ENCODE measurements around the gene TINCR.

TINCR gene

GRCh38 chr19:5595129-5595528, 27.4 kb upstream of the TINCR start:
- Histone ChIP-seq H3K27me3 (ENCODE audit: insufficient read depth, low read length) (no peaks in the 10 kb centered on the region), H3K4me3 (ENCODE audit: low read length) (no peak overlapping the region), H3K36me3 (ENCODE audit: insufficient read depth, low read length) (peaks cover 93% of the 10 kb centered on the region), H2AFZ (ENCODE audit: low read depth, low read length) (no peak overlapping the region), H3K9me3 (ENCODE audit: low read length) (no peaks in the 10 kb centered on the region), H3K4me1 (ENCODE audit: insufficient read depth, low read length) (no peaks in the 10 kb centered on the region)

- no peak overlapping the region for H2AFZ ChIP-seq (ENCODE audit: low read depth, low read length)
These were observed 26.8 kb upstream of the TINCR start for GRCh38 chr19:5594521-5594950.

GRCh38 chr19:5593343-5594255, 25.8 kb upstream of the TINCR start:
- H3K9me3 ChIP-seq (ENCODE audit: low read length) = no peaks in the 10 kb centered on the region
- H3K36me3 ChIP-seq (ENCODE audit: insufficient read depth, low read length) = peaks cover 93% of the 10 kb centered on the region
- no peak overlapping the region for H2AFZ ChIP-seq (ENCODE audit: low read depth, low read length)
- H3K27me3 ChIP-seq (ENCODE audit: insufficient read depth, low read length) = no peaks in the 10 kb centered on the region
- no peaks in the 10 kb centered on the region for H3K4me1 ChIP-seq (ENCODE audit: insufficient read depth, low read length)
- H3K4me3 ChIP-seq (ENCODE audit: low read length) = no peak overlapping the region

More at GRCh38 chr19:5594521-5594950, 26.8 kb upstream of the TINCR start:
- Histone ChIP-seq H3K9me3 (ENCODE audit: low read length) (no peaks in the 10 kb centered on the region), H3K4me3 (ENCODE audit: low read length) (no peak overlapping the region), H3K4me1 (ENCODE audit: insufficient read depth, low read length) (no peaks in the 10 kb centered on the region), H3K36me3 (ENCODE audit: insufficient read depth, low read length) (peaks cover 93% of the 10 kb centered on the region), H3K27me3 (ENCODE audit: insufficient read depth, low read length) (no peaks in the 10 kb centered on the region)

- H3K9me3 ChIP-seq (ENCODE audit: low read length) = no peaks in the 10 kb centered on the region
- peaks cover 93% of the 10 kb centered on the region for H3K36me3 ChIP-seq (ENCODE audit: insufficient read depth, low read length)
- H3K27me3 ChIP-seq (ENCODE audit: insufficient read depth, low read length) = no peaks in the 10 kb centered on the region
- H3K4me1 ChIP-seq (ENCODE audit: insufficient read depth, low read length) = no peaks in the 10 kb centered on the region
- no peak overlapping the region for H2AFZ ChIP-seq (ENCODE audit: low read depth, low read length)
- no peak overlapping the region for H3K4me3 ChIP-seq (ENCODE audit: low read length)
These were observed 25.0 kb upstream of the TINCR start for GRCh38 chr19:5592531-5593342.

- Histone ChIP-seq H3K36me3 (ENCODE audit: insufficient read depth, low read length) (peaks cover 89% of the 10 kb centered on the region), H3K4me1 (ENCODE audit: insufficient read depth, low read length) (peaks cover 4% of the 10 kb centered on the region), H2AFZ (ENCODE audit: low read depth, low read length) (no peak overlapping the region), H3K9me3 (ENCODE audit: low read length) (no peaks in the 10 kb centered on the region), H3K4me3 (ENCODE audit: low read length) (no peak overlapping the region), H3K27me3 (ENCODE audit: insufficient read depth, low read length) (no peaks in the 10 kb centered on the region)
These were observed 23.7 kb upstream of the TINCR start for GRCh38 chr19:5591476-5591875.

GRCh38 chr19:5590865-5591154, 23.1 kb upstream of the TINCR start:
- no peak overlapping the region for H2AFZ ChIP-seq (ENCODE audit: low read depth, low read length)
- no peak overlapping the region for H3K4me3 ChIP-seq (ENCODE audit: low read length)
- no peaks in the 10 kb centered on the region for H3K9me3 ChIP-seq (ENCODE audit: low read length)
- H3K36me3 ChIP-seq (ENCODE audit: insufficient read depth, low read length) = peaks cover 88% of the 10 kb centered on the region
- peaks cover 11% of the 10 kb centered on the region for H3K4me1 ChIP-seq (ENCODE audit: insufficient read depth, low read length)
- H3K27me3 ChIP-seq (ENCODE audit: insufficient read depth, low read length) = no peaks in the 10 kb centered on the region

- Histone ChIP-seq H2AFZ (ENCODE audit: low read depth, low read length) (no peak overlapping the region), H3K36me3 (ENCODE audit: insufficient read depth, low read length) (peaks cover 84% of the 10 kb centered on the region), H3K27me3 (ENCODE audit: insufficient read depth, low read length) (no peaks in the 10 kb centered on the region), H3K4me1 (ENCODE audit: insufficient read depth, low read length) (peaks cover 15% of the 10 kb centered on the region), H3K9me3 (ENCODE audit: low read length) (no peaks in the 10 kb centered on the region), H3K4me3 (ENCODE audit: low read length) (no peak overlapping the region)
These were observed 22.6 kb upstream of the TINCR start for GRCh38 chr19:5590151-5590864.

- H3K36me3 ChIP-seq (ENCODE audit: insufficient read depth, low read length) = peaks cover 72% of the 10 kb centered on the region
- H3K27me3 ChIP-seq (ENCODE audit: insufficient read depth, low read length) = no peaks in the 10 kb centered on the region
- H3K4me3 ChIP-seq (ENCODE audit: low read length) = no peak overlapping the region
- no peak overlapping the region for H2AFZ ChIP-seq (ENCODE audit: low read depth, low read length)
- H3K4me1 ChIP-seq (ENCODE audit: insufficient read depth, low read length) = peaks cover 15% of the 10 kb centered on the region
- H3K9me3 ChIP-seq (ENCODE audit: low read length) = no peaks in the 10 kb centered on the region
These were observed 21.3 kb upstream of the TINCR start for GRCh38 chr19:5588906-5589676.

- H2AFZ ChIP-seq (ENCODE audit: low read depth, low read length) = no peak overlapping the region
- H3K9me3 ChIP-seq (ENCODE audit: low read length) = no peaks in the 10 kb centered on the region
- no peaks in the 10 kb centered on the region for H3K27me3 ChIP-seq (ENCODE audit: insufficient read depth, low read length)
- H3K36me3 ChIP-seq (ENCODE audit: insufficient read depth, low read length) = peaks cover 69% of the 10 kb centered on the region
- H3K4me1 ChIP-seq (ENCODE audit: insufficient read depth, low read length) = peaks cover 15% of the 10 kb centered on the region
- no peak overlapping the region for H3K4me3 ChIP-seq (ENCODE audit: low read length)
These were observed 20.7 kb upstream of the TINCR start for GRCh38 chr19:5588441-5588840.

- no peak overlapping the region for H3K4me3 ChIP-seq (ENCODE audit: low read length)
- H3K4me1 ChIP-seq (ENCODE audit: insufficient read depth, low read length) = peaks cover 15% of the 10 kb centered on the region
- no peak overlapping the region for H2AFZ ChIP-seq (ENCODE audit: low read depth, low read length)
- no peaks in the 10 kb centered on the region for H3K9me3 ChIP-seq (ENCODE audit: low read length)
- no peaks in the 10 kb centered on the region for H3K27me3 ChIP-seq (ENCODE audit: insufficient read depth, low read length)
- H3K36me3 ChIP-seq (ENCODE audit: insufficient read depth, low read length) = peaks cover 61% of the 10 kb centered on the region
These were observed 19.9 kb upstream of the TINCR start for GRCh38 chr19:5587661-5588060.

GRCh38 chr19:5587071-5587455, 19.3 kb upstream of the TINCR start:
- Histone ChIP-seq H3K9me3 (ENCODE audit: low read length) (no peaks in the 10 kb centered on the region), H3K4me1 (ENCODE audit: insufficient read depth, low read length) (peaks cover 15% of the 10 kb centered on the region), H3K36me3 (ENCODE audit: insufficient read depth, low read length) (peaks cover 60% of the 10 kb centered on the region), H3K27me3 (ENCODE audit: insufficient read depth, low read length) (no peaks in the 10 kb centered on the region), H3K4me3 (ENCODE audit: low read length) (no peak overlapping the region), H2AFZ (ENCODE audit: low read depth, low read length) (no peak overlapping the region)

- H3K36me3 ChIP-seq (ENCODE audit: insufficient read depth, low read length) = peaks cover 57% of the 10 kb centered on the region
- peaks cover 15% of the 10 kb centered on the region for H3K4me1 ChIP-seq (ENCODE audit: insufficient read depth, low read length)
- H2AFZ ChIP-seq (ENCODE audit: low read depth, low read length) = no peak overlapping the region
- no peaks in the 10 kb centered on the region for H3K27me3 ChIP-seq (ENCODE audit: insufficient read depth, low read length)
- H3K9me3 ChIP-seq (ENCODE audit: low read length) = no peaks in the 10 kb centered on the region
- no peak overlapping the region for H3K4me3 ChIP-seq (ENCODE audit: low read length)
These were observed 18.7 kb upstream of the TINCR start for GRCh38 chr19:5586300-5587070.
